Uterus (tissue), 2 donors: ENCODE measurements around the gene EXOC2.

ENCODE experiments used
- POLR2A ChIP-seq, 2 donors: fragments of 450-650 bp; IDR thresholded peaks; one replicate each; pipeline ENCODE4 v1.6.1; 2016; ENCODE audit warnings: antibody characterized with exemption in 2 of 2, mild to moderate bottlenecking in 1 of 2, moderate library complexity in 1 of 2
- TF ChIP-seq, protein P1 (sequence below), 4 experiments: fragments of 200-600 bp in 2 of 4; fragments of 450-650 bp in 2 of 4; sonication (generic) in 2 of 4; IDR thresholded peaks; one replicate each; pipeline ENCODE4 v1.5.1; 2016 to 2019; ENCODE audit warnings: antibody characterized with exemption in 4 of 4, mild to moderate bottlenecking in 2 of 4, moderate library complexity in 1 of 4

DNA sequence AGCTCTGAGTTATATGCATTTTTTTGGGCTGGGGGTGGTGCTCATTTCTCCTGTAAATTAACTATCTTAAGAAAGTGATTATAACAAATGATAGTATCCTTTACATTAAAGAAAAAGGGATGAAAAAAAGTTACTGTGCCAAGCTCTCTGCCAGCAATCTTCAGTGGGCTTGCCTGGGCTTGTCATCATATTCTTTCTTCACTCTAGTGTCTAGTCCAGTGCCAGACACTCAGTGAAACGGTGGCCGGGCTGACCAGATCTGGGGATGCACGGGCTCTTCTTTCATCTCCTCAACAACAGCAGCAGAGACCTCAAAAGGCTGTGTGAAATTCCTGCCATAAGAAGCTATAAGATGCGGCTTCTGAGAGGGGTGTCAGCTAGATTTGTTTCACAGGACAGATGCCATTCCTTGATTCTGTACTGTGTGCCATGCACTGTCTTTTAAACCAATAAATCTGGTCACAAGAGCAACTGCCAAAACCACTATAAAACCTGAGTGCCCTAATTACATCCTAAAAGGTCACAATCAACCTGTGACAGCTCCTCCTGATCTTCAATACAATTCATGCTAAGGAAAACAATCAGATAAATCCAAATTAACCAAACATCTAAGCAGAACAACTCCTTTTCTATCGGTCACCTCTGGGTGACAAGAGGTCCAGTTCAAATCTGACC, 12.1 kb downstream of the EXOC2 start:
- TF ChIP-seq, protein P1, sequence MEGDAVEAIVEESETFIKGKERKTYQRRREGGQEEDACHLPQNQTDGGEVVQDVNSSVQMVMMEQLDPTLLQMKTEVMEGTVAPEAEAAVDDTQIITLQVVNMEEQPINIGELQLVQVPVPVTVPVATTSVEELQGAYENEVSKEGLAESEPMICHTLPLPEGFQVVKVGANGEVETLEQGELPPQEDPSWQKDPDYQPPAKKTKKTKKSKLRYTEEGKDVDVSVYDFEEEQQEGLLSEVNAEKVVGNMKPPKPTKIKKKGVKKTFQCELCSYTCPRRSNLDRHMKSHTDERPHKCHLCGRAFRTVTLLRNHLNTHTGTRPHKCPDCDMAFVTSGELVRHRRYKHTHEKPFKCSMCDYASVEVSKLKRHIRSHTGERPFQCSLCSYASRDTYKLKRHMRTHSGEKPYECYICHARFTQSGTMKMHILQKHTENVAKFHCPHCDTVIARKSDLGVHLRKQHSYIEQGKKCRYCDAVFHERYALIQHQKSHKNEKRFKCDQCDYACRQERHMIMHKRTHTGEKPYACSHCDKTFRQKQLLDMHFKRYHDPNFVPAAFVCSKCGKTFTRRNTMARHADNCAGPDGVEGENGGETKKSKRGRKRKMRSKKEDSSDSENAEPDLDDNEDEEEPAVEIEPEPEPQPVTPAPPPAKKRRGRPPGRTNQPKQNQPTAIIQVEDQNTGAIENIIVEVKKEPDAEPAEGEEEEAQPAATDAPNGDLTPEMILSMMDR (IDR thresholded peaks at IDR 0.05), result no peak
- TF ChIP-seq POLR2A (IDR thresholded peaks at IDR 0.05), result no peak
